HG03469 (cell line): ENCODE data around the gene ELMO1.

Experiments
- ATAC-seq: cut with Tn5 transposase; IDR thresholded peaks from one replicate; pipeline ENCODE4 v1.9.1; 2021; ENCODE audit warnings: mild to moderate bottlenecking, moderate library complexity, moderate number of reproducible peaks; ENCODE audit not compliant: unreplicated experiment

ELMO1 gene

GRCh38 chr7:37448636-37449361 is at the start of gene ELMO1:
Gene ELMO1, minus strand, starts transcription at chr7:37448864. Its CDS starts 106,174 bp downstream, at chr7:37342690.
- ATAC-seq, result peak; percentile 91

- ATAC-seq, result no peak
Observed at GRCh38 chr7:37497576-37497975, 48.9 kb upstream of the ELMO1 start.

GRCh38 chr7:37495574-37496184 is 47.0 kb upstream of the ELMO1 start:
- no peak for ATAC-seq

- no peak for ATAC-seq
Observed at GRCh38 chr7:37494926-37495325, 46.3 kb upstream of the ELMO1 start.

- no peak for ATAC-seq
Observed at GRCh38 chr7:37493810-37494209, 45.1 kb upstream of the ELMO1 start.

- no peak for ATAC-seq
Observed at GRCh38 chr7:37493123-37493522, 44.5 kb upstream of the ELMO1 start.

- ATAC-seq, result no peak
Observed at GRCh38 chr7:37491919-37492694, 43.4 kb upstream of the ELMO1 start.

- no peak for ATAC-seq
Observed at GRCh38 chr7:37489703-37490102, 41.0 kb upstream of the ELMO1 start.

- no peak for ATAC-seq
Observed at GRCh38 chr7:37488163-37488764, 39.6 kb upstream of the ELMO1 start.

- no peak for ATAC-seq
Observed at GRCh38 chr7:37484426-37485073, 35.9 kb upstream of the ELMO1 start.

GRCh38 chr7:37483627-37484026 is 35.0 kb upstream of the ELMO1 start:
- ATAC-seq, result no peak

- no peak for ATAC-seq
Observed at GRCh38 chr7:37482953-37483352, 34.3 kb upstream of the ELMO1 start.

GRCh38 chr7:37482505-37482904 is 33.8 kb upstream of the ELMO1 start:
- ATAC-seq, result no peak

GRCh38 chr7:37481722-37482288 is 33.1 kb upstream of the ELMO1 start:
- ATAC-seq, result no peak

- ATAC-seq, result no peak
Observed at GRCh38 chr7:37481154-37481553, 32.5 kb upstream of the ELMO1 start.

- ATAC-seq, result no peak
Observed at GRCh38 chr7:37480041-37481031, 31.7 kb upstream of the ELMO1 start.

GRCh38 chr7:37476881-37477450 is 28.3 kb upstream of the ELMO1 start:
- no peak for ATAC-seq

- no peak for ATAC-seq
Observed at GRCh38 chr7:37476428-37476827, 27.8 kb upstream of the ELMO1 start.

GRCh38 chr7:37475646-37476045 is 27.0 kb upstream of the ELMO1 start:
- ATAC-seq, result no peak
